ENCODE results near the gene ULK3.

The ULK3 gene, protein sequence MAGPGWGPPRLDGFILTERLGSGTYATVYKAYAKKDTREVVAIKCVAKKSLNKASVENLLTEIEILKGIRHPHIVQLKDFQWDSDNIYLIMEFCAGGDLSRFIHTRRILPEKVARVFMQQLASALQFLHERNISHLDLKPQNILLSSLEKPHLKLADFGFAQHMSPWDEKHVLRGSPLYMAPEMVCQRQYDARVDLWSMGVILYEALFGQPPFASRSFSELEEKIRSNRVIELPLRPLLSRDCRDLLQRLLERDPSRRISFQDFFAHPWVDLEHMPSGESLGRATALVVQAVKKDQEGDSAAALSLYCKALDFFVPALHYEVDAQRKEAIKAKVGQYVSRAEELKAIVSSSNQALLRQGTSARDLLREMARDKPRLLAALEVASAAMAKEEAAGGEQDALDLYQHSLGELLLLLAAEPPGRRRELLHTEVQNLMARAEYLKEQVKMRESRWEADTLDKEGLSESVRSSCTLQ

DNA sequence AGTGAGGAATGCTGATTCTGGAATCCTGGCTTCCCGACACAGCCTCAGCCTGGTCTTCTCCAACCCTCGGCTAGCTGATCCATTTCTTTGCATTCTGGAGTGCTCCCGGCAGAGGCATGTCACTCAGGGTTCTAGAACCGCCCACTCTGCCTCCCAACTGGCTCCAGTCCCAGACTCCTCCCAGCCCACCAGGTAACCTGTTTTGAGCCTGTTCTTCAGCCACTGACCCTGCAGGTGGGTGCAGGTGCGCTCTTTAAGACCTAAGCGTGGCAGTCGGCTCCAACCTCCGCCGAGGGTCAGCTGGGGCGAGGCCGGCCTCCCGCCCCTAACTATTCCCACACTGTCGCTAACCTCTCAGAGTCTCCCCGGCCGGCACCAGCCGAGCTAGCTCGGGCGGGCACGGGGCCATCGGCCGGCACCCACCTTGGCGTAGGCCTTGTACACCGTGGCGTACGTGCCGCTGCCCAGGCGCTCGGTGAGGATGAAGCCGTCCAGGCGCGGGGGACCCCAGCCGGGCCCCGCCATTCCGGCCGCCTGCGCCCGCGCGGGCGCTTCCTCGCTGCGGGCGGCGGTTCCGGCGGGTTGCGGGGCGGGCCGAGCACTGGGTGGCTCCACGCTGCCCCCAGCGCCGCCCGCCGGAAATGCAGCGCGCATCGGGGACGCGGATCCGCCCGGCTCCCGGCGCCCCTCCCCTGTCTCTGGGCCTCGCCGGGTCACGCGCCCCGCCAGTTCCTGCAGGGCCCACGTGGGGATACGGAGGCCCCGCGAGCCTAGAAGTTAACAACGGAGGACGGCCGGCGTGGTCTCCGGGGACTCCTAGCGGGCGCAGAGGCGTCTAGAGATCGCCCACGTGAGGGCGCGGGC is at the start of gene ULK3:
Gene ULK3 (minus strand): TSS at position 576 of the 864 bp plus-strand sequence. CDS start 51 bp downstream, at position 525.
- DNase-seq (ENCODE audit: low read depth): peak; percentile 90
- TF ChIP-seq, protein P1, sequence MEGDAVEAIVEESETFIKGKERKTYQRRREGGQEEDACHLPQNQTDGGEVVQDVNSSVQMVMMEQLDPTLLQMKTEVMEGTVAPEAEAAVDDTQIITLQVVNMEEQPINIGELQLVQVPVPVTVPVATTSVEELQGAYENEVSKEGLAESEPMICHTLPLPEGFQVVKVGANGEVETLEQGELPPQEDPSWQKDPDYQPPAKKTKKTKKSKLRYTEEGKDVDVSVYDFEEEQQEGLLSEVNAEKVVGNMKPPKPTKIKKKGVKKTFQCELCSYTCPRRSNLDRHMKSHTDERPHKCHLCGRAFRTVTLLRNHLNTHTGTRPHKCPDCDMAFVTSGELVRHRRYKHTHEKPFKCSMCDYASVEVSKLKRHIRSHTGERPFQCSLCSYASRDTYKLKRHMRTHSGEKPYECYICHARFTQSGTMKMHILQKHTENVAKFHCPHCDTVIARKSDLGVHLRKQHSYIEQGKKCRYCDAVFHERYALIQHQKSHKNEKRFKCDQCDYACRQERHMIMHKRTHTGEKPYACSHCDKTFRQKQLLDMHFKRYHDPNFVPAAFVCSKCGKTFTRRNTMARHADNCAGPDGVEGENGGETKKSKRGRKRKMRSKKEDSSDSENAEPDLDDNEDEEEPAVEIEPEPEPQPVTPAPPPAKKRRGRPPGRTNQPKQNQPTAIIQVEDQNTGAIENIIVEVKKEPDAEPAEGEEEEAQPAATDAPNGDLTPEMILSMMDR (IDR thresholded peaks at IDR 0.05; ENCODE audit: insufficient read depth, low read depth, low read length, missing control alignments): peak; percentile 22
- peak within 1 kb of the TSS; percentile 81 for H3K4me3 ChIP-seq (ENCODE audit: low read length)

DNA sequence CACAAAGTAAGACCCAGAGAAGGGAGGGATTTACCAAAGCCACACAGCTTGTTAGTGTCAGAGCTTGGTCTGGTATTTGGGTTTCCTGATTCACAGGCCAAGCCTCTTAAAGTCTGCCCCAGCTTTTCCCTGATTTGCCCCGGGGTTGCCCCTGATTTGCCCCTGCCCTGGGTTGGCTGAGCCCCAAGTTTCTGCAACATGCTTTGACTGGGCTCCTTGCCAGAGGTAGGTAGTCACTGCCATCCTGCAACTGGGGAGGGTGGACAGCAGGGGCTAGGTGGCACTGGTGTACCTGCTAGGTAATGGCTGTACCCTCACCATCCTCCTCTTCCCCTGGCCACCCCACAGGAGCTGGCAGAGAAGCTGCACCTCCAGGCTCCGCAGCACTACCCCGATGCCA is 49.4 kb upstream of the ULK3 start:
- TF ChIP-seq, protein P1 (IDR thresholded peaks at IDR 0.05; ENCODE audit: insufficient read depth, low read depth, low read length, missing control alignments): no peak
- no peak overlapping the region for H3K4me3 ChIP-seq (ENCODE audit: low read length)
- DNase-seq (ENCODE audit: low read depth): peak; percentile 69

DNA sequence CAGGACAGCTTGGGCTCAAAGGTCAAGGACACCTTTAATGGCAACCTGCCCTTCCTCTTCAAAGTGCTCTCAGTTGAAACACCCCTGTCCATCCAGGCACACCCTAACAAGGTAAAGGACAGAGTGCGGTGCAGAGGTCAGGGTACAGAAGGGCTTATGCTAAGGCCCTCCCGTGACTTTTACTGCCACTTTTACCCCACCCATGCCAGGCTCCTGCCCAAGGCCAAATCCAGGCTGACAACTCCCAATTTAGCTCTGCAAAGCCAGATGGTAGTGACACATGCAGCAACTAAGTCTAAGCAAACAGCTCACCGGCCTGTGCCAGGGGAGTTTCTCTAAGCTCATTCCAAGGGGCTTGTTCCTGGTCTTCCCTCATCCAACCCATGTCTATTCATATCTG is 48.5 kb upstream of the ULK3 start:
- peak; percentile 42 for DNase-seq (ENCODE audit: low read depth)
- H3K4me3 ChIP-seq (ENCODE audit: low read length): no peak overlapping the region
- TF ChIP-seq, protein P1 (IDR thresholded peaks at IDR 0.05; ENCODE audit: insufficient read depth, low read depth, low read length, missing control alignments): no peak

DNA sequence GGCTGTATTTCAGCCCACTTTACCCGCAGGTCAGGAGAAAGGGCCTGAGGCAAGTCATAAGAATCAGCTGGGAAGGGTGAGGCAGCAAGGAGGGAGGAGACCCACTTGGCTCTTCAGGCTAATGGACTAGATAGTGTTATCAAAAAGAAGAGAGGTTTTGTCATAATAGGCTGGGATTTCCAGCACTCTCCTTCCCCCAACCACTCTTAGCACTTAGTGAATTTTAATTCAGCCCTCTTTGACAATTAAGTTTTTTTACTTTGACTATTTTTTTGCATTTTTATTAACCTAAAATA is 47.7 kb upstream of the ULK3 start:
- H3K4me3 ChIP-seq (ENCODE audit: low read length): peak overlapping the region; percentile 94
- TF ChIP-seq, protein P1 (IDR thresholded peaks at IDR 0.05; ENCODE audit: insufficient read depth, low read depth, low read length, missing control alignments): no peak
- no peak for DNase-seq (ENCODE audit: low read depth)

DNA sequence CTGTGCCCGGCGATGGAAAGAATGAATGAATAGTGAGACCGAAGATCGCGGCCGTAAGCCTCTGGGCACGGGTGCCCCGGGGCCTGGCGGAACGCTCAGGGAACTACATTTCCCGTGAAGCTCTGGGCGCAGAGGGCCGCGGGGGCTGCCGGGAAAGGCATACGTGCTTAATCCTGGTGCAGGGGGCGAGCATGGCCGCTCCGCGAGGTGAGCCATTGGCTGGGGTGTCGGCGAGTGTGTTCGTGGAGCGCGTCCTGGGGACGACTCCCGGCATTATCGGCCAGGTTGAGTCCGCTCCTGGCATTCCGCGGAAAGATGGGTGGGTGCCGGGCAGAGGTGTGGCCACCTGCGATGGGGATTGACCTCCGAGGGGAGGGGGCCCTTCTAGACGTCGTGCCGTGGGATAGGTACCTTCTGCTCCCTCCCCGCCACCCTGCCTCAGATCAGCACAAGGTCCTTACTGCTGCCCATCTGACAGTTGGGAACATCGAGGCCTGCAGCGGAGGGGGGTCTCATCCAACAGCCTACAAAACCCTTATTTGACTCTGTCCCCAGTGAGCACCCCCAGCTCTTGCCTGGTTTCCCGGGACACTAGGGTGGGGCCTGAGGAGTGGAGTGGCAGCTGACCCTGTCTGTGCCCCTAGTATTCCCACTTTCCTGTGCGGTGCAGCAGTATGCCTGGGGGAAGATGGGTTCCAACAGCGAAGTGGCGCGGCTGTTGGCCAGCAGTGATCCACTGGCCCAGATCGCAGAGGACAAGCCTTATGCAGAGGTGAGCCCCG is 47.1 kb upstream of the ULK3 start, which contains the start of gene MPI:
Gene MPI (plus strand): TSS at position 160 of the 782 bp plus-strand sequence. CDS start 32 bp downstream, at position 192.
- TF ChIP-seq, protein P1 (IDR thresholded peaks at IDR 0.05; ENCODE audit: insufficient read depth, low read depth, low read length, missing control alignments): no peak
- DNase-seq (ENCODE audit: low read depth): peak; percentile 78
- peak within 1 kb of the TSS; percentile 94 for H3K4me3 ChIP-seq (ENCODE audit: low read length)

DNA sequence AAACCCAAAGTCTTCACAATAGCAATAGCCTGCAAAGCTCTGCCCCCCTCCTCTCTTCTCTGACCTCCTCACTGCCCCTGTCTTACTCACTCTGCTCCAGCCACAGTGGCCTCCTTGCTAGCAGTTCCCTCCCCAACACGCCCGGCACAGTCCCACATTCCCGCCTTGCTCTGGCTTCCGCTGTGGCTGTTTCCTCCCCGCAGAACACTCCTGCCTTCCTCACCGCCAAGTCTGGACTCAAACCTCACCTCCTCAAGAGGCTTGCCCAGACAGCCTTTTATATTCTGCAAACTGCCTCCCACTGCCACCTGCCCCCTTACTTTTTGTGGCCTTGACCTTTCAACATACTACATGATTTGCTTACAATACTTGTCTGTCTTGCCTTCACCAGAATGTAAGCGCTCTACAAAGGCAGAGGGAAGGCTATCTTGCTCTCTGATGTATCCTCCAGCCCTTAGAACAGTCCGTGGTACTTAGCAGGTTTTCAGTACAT is 46.5 kb upstream of the ULK3 start:
- TF ChIP-seq, protein P1 (IDR thresholded peaks at IDR 0.05; ENCODE audit: insufficient read depth, low read depth, low read length, missing control alignments): no peak
- DNase-seq (ENCODE audit: low read depth): no peak
- peak overlapping the region; percentile 94 for H3K4me3 ChIP-seq (ENCODE audit: low read length)
